H1 (cell line): ENCODE measurements around the gene MSN.

Source experiments
- ATF3 ChIP-seq: IDR thresholded peaks from 2 replicates; pipeline ENCODE4 v1.6.1; 2011; ENCODE audit warnings: low read depth, mild to moderate bottlenecking, low read length; ENCODE audit not compliant: insufficient read depth
- CTCF ChIP-seq, 3 experiments: IDR thresholded peaks; 1 replicate in 2 of 3; 2 replicates in 1 of 3; pipeline versions ENCODE4 v1.5.1 to v1.6.1; 2011; ENCODE audit warnings: low read length in 3 of 3, mild to moderate bottlenecking in 3 of 3, inconsistent platforms in 2 of 3, low read depth in 1 of 3, moderate library complexity in 1 of 3; ENCODE audit not compliant: insufficient read depth in 1 of 3; ENCODE audit errors: control extremely low read depth in 1 of 3
- JUN ChIP-seq: IDR thresholded peaks from 2 replicates; pipeline ENCODE4 v1.6.1; 2011; ENCODE audit warnings: low read depth, mild to moderate bottlenecking, improper control_type of control experiment, low read length
- POLR2A ChIP-seq, 2 experiments: IDR thresholded peaks; 1 replicate in 1 of 2; 2 replicates in 1 of 2; pipeline ENCODE4 v1.6.1; 2011; ENCODE audit warnings: low read depth in 2 of 2, low read length in 2 of 2, mild to moderate bottlenecking in 2 of 2; ENCODE audit errors: control extremely low read depth in 1 of 2
- RAD21 ChIP-seq, 2 experiments: IDR thresholded peaks in 1 of 2; conservative IDR thresholded peaks in 1 of 2; 2 replicates each; pipeline ENCODE4 v1.6.1; 2011; ENCODE audit warnings: low read depth in 2 of 2, low read length in 2 of 2, improper control_type of control experiment in 1 of 2, inconsistent platforms in 1 of 2, mild to moderate bottlenecking in 1 of 2, moderate library complexity in 1 of 2
- USF2 ChIP-seq: IDR thresholded peaks from 2 replicates; pipeline ENCODE4 v1.6.1; 2011; ENCODE audit warnings: low read length, improper control_type of control experiment
- YY1 ChIP-seq: IDR thresholded peaks from 2 replicates; pipeline ENCODE4 v1.6.1; 2011; ENCODE audit warnings: low read depth, mild to moderate bottlenecking, low read length
- ZNF274 ChIP-seq: IDR thresholded peaks from 2 replicates; pipeline ENCODE4 v1.7.0; 2012; ENCODE audit warnings: low read length, borderline replicate concordance; ENCODE audit errors: extremely low read depth

- TF ChIP-seq ZNF274 (no peak), POLR2A (IDR thresholded peaks at IDR 0.05; ENCODE audit: control extremely low read depth in 1 of 2, low read depth in 2 of 2, low read length in 2 of 2) (no peak), YY1 (no peak), CTCF (IDR thresholded peaks at IDR 0.05; ENCODE audit: control extremely low read depth in 1 of 3, insufficient read depth in 1 of 3, low read depth in 1 of 3, low read length in 3 of 3) (no peak), JUN (no peak), USF2 (no peak), ATF3 (no peak), RAD21 (IDR thresholded peaks at IDR 0.05 in 1 of 2, conservative IDR thresholded peaks at IDR 0.05 in 1 of 2; ENCODE audit: low read depth in 2 of 2, low read length in 2 of 2) (no peak)
Observed at GRCh38 chrX:65667157-65667502, 324 bp upstream of the MSN start.
